NCI-H460 (cell line): ENCODE data around the gene TAP1. TPM values are rescaled to one million over a fixed set of nuclear protein-coding genes. Genes with fewer than 3 reads are reported as not detected.
"Not testable (repeated sequence)": the region's sequence is repeated elsewhere in the genome, so short reads cannot be mapped to it uniquely, and the experiment has no call there.

ENCODE experiments used
- DNase-seq: peaks from one replicate; pipeline ENCODE4 v3.0.0-alpha.2; 2016; ENCODE audit warnings: low read depth; ENCODE audit errors: extremely low read depth
- polyA plus RNA-seq: library from polyadenylated mRNA; depleted of rRNA; stranded (reverse); fragments of >200 nt; gene quantifications from 2 replicates; pipeline ENCODE4 v1.2.3, GENCODE V29; 2014; cell fraction: nucleus; rRNA removed
- total RNA-seq: library from RNA; depleted of rRNA; stranded (reverse); fragments of >200 nt; shearing (Covaris generic); gene quantifications from 2 replicates; pipeline ENCODE4 v1.2.3, GENCODE V29; 2014; rRNA removed

Gene TAP1
- total RNA-seq, result 49.3 and 49.4 TPM in 2 replicates
- polyA plus RNA-seq, result 28.5 and 36.9 TPM in 2 replicates

GRCh38 chr6:32853541-32854375, at the start of gene TAP1, which contains the start of gene PSMB9:
Gene TAP1 (minus strand): TSS chr6:32853704. CDS start chr6:32853636, 68 bp downstream.
Gene PSMB9 (plus strand): TSS chr6:32854192. CDS start chr6:32854230, 38 bp downstream.
- peak; percentile 88 for DNase-seq

GRCh38 chr6:32895006-32895345, 41.5 kb upstream of the TAP1 start:
- no peak for DNase-seq

GRCh38 chr6:32894085-32895005, 40.8 kb upstream of the TAP1 start:
- DNase-seq, result peak; percentile 77

GRCh38 chr6:32890831-32891230, 37.3 kb upstream of the TAP1 start:
- no peak for DNase-seq

- no peak for DNase-seq
Observed at GRCh38 chr6:32889533-32889932, 36.0 kb upstream of the TAP1 start.

GRCh38 chr6:32888576-32888975, 35.1 kb upstream of the TAP1 start:
- DNase-seq, result no peak

GRCh38 chr6:32887616-32888015, 34.1 kb upstream of the TAP1 start:
- DNase-seq, result no peak

- no peak for DNase-seq
Observed at GRCh38 chr6:32886681-32887383, 33.3 kb upstream of the TAP1 start.

GRCh38 chr6:32885698-32886286, 32.3 kb upstream of the TAP1 start:
- peak; percentile 58 for DNase-seq

- DNase-seq, result no peak
Observed at GRCh38 chr6:32883789-32884188, 30.3 kb upstream of the TAP1 start.

- no peak for DNase-seq
Observed at GRCh38 chr6:32882879-32883250, 29.4 kb upstream of the TAP1 start.

- DNase-seq, result not testable (repeated sequence)
Observed at GRCh38 chr6:32880962-32881361, 27.5 kb upstream of the TAP1 start.

- no peak for DNase-seq
Observed at GRCh38 chr6:32879691-32880090, 26.2 kb upstream of the TAP1 start.

- no peak for DNase-seq
Observed at GRCh38 chr6:32876603-32877002, 23.1 kb upstream of the TAP1 start.

GRCh38 chr6:32873947-32874346, 20.4 kb upstream of the TAP1 start:
- DNase-seq, result not testable (repeated sequence)

GRCh38 chr6:32868257-32868788, 14.8 kb upstream of the TAP1 start:
- peak; percentile 60 for DNase-seq

- no peak for DNase-seq
Observed at GRCh38 chr6:32867554-32868256, 14.2 kb upstream of the TAP1 start.

- DNase-seq, result no peak
Observed at GRCh38 chr6:32867022-32867477, 13.5 kb upstream of the TAP1 start.

GRCh38 chr6:32865724-32866443, 12.4 kb upstream of the TAP1 start:
- DNase-seq, result no peak
